ENCODE data around the gene GLIS1. TPM values are rescaled to one million over a fixed set of nuclear protein-coding genes. Genes with fewer than 3 reads are reported as not detected.

GLIS1 gene
- total and polyA plus RNA-seq, 2 experiments from 2014 or later, result 0.22 to 0.61 TPM

DNA sequence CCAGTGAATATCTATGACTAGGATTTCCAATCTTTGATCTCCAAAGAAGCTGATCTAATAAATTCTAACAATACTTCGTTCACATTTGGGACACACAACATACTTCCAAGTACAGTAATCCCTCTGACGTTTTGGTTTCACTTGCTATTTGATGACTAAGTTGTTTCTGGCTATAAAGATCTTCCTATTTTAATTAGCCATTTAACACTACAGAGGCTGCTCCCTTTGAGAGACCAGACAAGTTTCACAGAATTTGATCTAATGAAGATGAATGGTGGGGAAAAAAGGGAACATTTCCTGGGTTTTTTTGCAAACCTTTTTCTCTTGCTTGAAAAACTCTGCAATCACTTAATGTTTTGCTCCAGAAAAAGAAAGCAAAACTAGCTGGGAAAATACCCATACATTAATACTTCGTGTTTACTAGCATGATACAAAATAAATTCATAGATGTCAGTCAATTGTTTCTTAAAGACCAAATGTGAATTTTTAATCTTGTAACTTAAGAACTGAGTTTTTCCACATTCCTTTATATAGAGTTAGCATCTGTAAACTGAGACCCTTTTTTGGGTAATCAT, 28.0 kb upstream of the GLIS1 start:
- peak; percentile 86 for DNase-seq
- Histone ChIP-seq H3K9ac (peak overlapping the region; percentile 50), H3K36me3 (ENCODE audit: low read depth) (no peaks in the 10 kb centered on the region), H2AFZ (peak overlapping the region; percentile 63), H3K27me3 (replicated peaks; ENCODE audit: insufficient read depth) (no peaks in the 10 kb centered on the region), H3F3A (ENCODE audit: insufficient read depth) (peaks cover 23% of the 10 kb centered on the region; the same call in 1 of the 2 replicates), H3K4me1 (ENCODE audit: insufficient read depth) (peaks cover 44% of the 10 kb centered on the region), H3K27ac (peak overlapping the region; percentile 61), H3K79me2 (ENCODE audit: insufficient read depth) (no peaks in the 10 kb centered on the region), H3K4me3 (peak overlapping the region; percentile 68), H4K20me1 (ENCODE audit: insufficient read depth) (no peaks in the 10 kb centered on the region), H3K9me3 (ENCODE audit: low read depth) (no peaks in the 10 kb centered on the region), H3K9me2 (ENCODE audit: insufficient read depth) (no peaks in the 10 kb centered on the region), H3K4me2 (ENCODE audit: unreplicated experiment) (peak overlapping the region; percentile 89)
- no peak for TF ChIP-seq EZH2 (IDR thresholded peaks at IDR 0.05; ENCODE audit: insufficient read depth, poor library complexity, severe bottlenecking)
- no peak for TF ChIP-seq EZH2phosphoT487 (IDR thresholded peaks at IDR 0.05; ENCODE audit: insufficient read depth, low read depth)
- WGBS, 2 experiments (ENCODE audit: low coverage in 1 of 2, low lambda C conversion rate in 2 of 2, missing lambda C conversion rate in 2 of 2), result 0 to 2% methylated on average over 3 of the region's 3 CpGs
- in situ Hi-C loops (cut with MboI), result no loop called here

DNA sequence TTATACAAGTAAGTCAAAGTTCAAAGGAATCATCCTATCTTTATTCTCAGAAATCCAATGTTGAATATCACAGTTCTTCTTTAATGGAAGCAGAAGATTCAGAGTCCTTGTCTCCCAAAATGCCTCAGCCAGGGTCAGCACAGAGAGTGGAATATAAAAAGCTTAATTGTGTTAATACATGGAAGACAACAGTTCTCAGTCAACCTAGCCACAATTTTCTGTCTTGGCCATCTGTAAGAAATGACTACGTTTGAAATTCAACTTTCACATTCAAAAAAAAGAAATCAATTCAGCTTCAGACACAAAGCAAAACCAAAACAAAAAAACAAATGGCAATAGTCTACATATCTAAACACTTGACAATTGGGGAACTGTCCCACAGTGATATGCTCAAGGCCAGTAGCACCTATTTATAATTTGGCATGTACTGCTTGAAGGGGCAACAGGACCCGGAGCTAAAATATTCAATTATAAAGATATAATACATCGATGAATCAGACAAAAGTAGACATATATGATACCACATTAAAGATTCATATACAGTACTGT, 27.3 kb upstream of the GLIS1 start:
- no peak for DNase-seq
- Histone ChIP-seq H3K27ac (peak overlapping the region; percentile 61), H4K20me1 (ENCODE audit: insufficient read depth) (no peaks in the 10 kb centered on the region), H3K79me2 (ENCODE audit: insufficient read depth) (no peaks in the 10 kb centered on the region), H3K4me1 (ENCODE audit: insufficient read depth) (peaks cover 38% of the 10 kb centered on the region), H3K4me3 (peak overlapping the region; percentile 68), H3K9me2 (ENCODE audit: insufficient read depth) (no peaks in the 10 kb centered on the region), H2AFZ (peak overlapping the region; percentile 63), H3K36me3 (ENCODE audit: low read depth) (no peaks in the 10 kb centered on the region), H3K9me3 (ENCODE audit: low read depth) (no peaks in the 10 kb centered on the region), H3F3A (ENCODE audit: insufficient read depth) (peaks cover 18% of the 10 kb centered on the region; the same call in 1 of the 2 replicates), H3K9ac (peak overlapping the region; percentile 50), H3K27me3 (replicated peaks; ENCODE audit: insufficient read depth) (no peaks in the 10 kb centered on the region), H3K4me2 (ENCODE audit: unreplicated experiment) (peak overlapping the region; percentile 89)
- in situ Hi-C loops (cut with MboI), result no loop called here
- 62 to 76% methylated on average over 3 of the region's 3 CpGs for WGBS, 2 experiments (ENCODE audit: low coverage in 1 of 2, low lambda C conversion rate in 2 of 2, missing lambda C conversion rate in 2 of 2)
- TF ChIP-seq EZH2phosphoT487 (IDR thresholded peaks at IDR 0.05; ENCODE audit: insufficient read depth, low read depth) (no peak), EZH2 (IDR thresholded peaks at IDR 0.05; ENCODE audit: insufficient read depth, poor library complexity, severe bottlenecking) (no peak)

DNA sequence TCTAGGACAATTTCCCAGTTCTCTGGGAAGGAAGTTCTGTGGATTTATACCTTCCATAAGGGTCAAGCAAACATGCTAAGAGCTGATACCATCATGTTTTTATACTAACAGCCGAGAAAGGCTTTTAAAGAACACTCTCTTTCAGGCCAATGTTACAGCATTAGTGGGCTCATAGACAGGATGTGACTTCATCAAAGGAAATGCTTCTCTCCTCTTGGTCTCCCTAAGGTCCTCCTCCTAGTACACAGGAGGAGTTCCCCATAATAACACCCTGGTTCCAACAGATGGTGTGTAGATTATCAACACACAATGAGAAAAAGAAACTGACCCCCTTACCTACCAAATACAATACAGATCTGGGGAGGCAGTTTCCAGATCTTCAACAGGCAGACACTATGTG, 26.7 kb upstream of the GLIS1 start:
- Histone ChIP-seq H3K4me2 (ENCODE audit: unreplicated experiment) (peak overlapping the region; percentile 89), H3K27ac (peak overlapping the region; percentile 61)
- TF ChIP-seq EZH2 (IDR thresholded peaks at IDR 0.05; ENCODE audit: insufficient read depth, poor library complexity, severe bottlenecking) (no peak), EZH2phosphoT487 (IDR thresholded peaks at IDR 0.05; ENCODE audit: insufficient read depth, low read depth) (no peak)

DNA sequence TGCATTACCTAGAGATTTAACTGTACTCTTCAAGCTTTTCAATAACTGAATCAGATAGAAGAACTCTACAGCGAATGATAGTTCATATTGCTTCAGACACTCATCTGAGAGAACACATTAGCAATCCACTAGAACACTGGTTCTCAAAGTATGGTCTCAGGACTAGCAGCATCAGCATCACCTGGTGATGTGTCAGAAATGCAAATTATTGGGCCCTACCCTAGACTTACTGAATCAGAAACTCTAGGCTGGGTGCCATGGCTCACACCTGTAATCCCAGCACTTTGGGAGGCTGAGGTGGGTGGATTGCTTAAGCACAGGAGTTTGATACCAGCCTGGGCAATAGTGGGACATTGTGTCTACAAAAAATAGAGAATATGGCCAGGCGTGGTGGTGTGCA, 24.9 kb upstream of the GLIS1 start:
- 98% methylated on average over 2 of the region's 2 CpGs for WGBS, 2 experiments (ENCODE audit: low coverage in 1 of 2, low lambda C conversion rate in 2 of 2, missing lambda C conversion rate in 2 of 2)
- no peaks in the 10 kb centered on the region for H3K27me3 ChIP-seq (replicated peaks; ENCODE audit: insufficient read depth)
- no peak overlapping the region for H2AFZ ChIP-seq
- H3F3A ChIP-seq (ENCODE audit: insufficient read depth), result peaks cover 15% of the 10 kb centered on the region; the same call in 1 of the 2 replicates
- H3K27ac ChIP-seq, result no peak overlapping the region
- no peaks in the 10 kb centered on the region for H3K36me3 ChIP-seq (ENCODE audit: low read depth)
- H4K20me1 ChIP-seq (ENCODE audit: insufficient read depth), result no peaks in the 10 kb centered on the region
- H3K79me2 ChIP-seq (ENCODE audit: insufficient read depth), result no peaks in the 10 kb centered on the region
- H3K9me2 ChIP-seq (ENCODE audit: insufficient read depth), result no peaks in the 10 kb centered on the region
- H3K9me3 ChIP-seq (ENCODE audit: low read depth), result no peaks in the 10 kb centered on the region
- TF ChIP-seq EZH2 (IDR thresholded peaks at IDR 0.05; ENCODE audit: insufficient read depth, poor library complexity, severe bottlenecking) (no peak), EZH2phosphoT487 (IDR thresholded peaks at IDR 0.05; ENCODE audit: insufficient read depth, low read depth) (no peak)
- no peak for DNase-seq
- H3K9ac ChIP-seq, result no peak overlapping the region
- in situ Hi-C loops (cut with MboI), result no loop called here
- H3K4me2 ChIP-seq (ENCODE audit: unreplicated experiment), result no peak overlapping the region
- H3K4me1 ChIP-seq (ENCODE audit: insufficient read depth), result peaks cover 30% of the 10 kb centered on the region
- no peak overlapping the region for H3K4me3 ChIP-seq

More for the DNA sequence above, 26.7 kb upstream of the GLIS1 start:
- no peaks in the 10 kb centered on the region for H4K20me1 ChIP-seq (ENCODE audit: insufficient read depth)
- WGBS, 2 experiments (ENCODE audit: low coverage in 1 of 2, low lambda C conversion rate in 2 of 2, missing lambda C conversion rate in 2 of 2), result 52 to 90% methylated on average over 1 of the region's 1 CpG
- peaks cover 15% of the 10 kb centered on the region; the same call in 1 of the 2 replicates for H3F3A ChIP-seq (ENCODE audit: insufficient read depth)
- peak; percentile 66 for DNase-seq
- H3K9me3 ChIP-seq (ENCODE audit: low read depth), result no peaks in the 10 kb centered on the region
- no peak overlapping the region for H3K4me3 ChIP-seq
- in situ Hi-C loops (cut with MboI), result no loop called here
- peak overlapping the region; percentile 63 for H2AFZ ChIP-seq
- no peaks in the 10 kb centered on the region for H3K36me3 ChIP-seq (ENCODE audit: low read depth)
- no peaks in the 10 kb centered on the region for H3K79me2 ChIP-seq (ENCODE audit: insufficient read depth)
- H3K9ac ChIP-seq, result no peak overlapping the region
- no peaks in the 10 kb centered on the region for H3K9me2 ChIP-seq (ENCODE audit: insufficient read depth)
- H3K27me3 ChIP-seq (replicated peaks; ENCODE audit: insufficient read depth), result no peaks in the 10 kb centered on the region
- H3K4me1 ChIP-seq (ENCODE audit: insufficient read depth), result peaks cover 35% of the 10 kb centered on the region

All from GM23248 (cell line).